Stimulated activated CD4-positive, alpha-beta T cell treated with anti-CD3 and anti-CD28 coated beads, Interleukin-12 subunit alpha, Interleukin-12 subunit beta, amount 100 ng/mL, for 4 hours (primary cell): ENCODE results near the gene NOP14.
"Not testable (repeated sequence)": the region's sequence is repeated elsewhere in the genome, so short reads cannot be mapped to it uniquely, and the experiment has no call there.

Experiments
- DNase-seq: peaks from one replicate; pipeline ENCODE4 v3.0.0-alpha.2; 2020

The NOP14 gene

DNA sequence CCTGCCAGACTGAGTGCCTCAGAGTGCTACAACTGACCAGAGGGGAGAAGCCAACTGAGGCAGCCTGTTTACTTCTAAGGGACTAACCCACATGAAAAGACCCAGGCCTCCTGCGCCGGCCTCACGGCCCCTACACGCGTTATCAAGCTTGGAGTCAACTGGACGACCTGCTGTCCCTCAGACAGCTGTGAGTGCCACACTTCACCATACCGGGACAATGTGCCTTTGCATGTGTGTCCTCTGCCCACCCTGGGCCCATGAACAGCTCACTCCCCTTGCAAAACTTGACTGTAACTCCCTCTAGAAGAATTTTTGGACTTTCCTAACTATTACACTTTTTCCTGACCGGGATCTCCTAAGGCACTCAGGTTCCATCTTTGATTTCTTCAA is 1.8 kb downstream of the NOP14 start:
- no peak for DNase-seq

DNA sequence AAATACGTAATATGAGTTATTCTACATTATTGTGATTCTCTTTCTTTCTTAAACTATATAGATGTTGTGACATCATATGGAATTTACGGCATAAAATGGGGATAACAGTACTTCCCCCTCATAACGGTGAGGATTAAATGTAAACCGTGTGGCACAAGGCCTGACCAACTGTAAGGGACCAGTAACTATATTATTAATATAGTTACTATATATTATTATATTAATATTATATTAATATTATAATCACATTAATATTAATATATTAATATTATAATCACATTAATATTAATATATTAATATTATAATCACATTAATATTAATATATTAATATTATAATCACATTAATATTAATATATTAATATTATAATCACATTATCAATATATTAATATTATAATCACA is 2.8 kb downstream of the NOP14 start:
- not testable (repeated sequence) for DNase-seq

DNA sequence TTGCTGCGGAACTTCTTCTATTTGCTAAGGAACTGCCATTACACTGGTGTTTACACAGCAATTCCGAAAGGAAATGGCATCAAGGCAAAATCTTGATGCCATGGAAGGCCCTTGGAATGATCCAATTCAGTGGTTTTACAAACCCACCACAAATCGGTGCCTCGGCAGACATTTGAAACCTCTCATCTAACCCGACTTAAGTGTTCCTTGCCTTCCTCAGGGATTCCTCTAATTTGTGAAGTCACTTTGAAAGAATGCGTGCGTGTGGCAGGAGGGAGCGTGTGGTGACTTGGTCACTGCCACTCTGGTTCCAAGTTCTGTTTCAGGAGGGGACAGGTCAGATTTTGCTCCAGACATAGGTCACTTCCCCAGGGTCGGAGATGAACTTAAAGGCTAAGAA is 4.8 kb downstream of the NOP14 start:
- no peak for DNase-seq

DNA sequence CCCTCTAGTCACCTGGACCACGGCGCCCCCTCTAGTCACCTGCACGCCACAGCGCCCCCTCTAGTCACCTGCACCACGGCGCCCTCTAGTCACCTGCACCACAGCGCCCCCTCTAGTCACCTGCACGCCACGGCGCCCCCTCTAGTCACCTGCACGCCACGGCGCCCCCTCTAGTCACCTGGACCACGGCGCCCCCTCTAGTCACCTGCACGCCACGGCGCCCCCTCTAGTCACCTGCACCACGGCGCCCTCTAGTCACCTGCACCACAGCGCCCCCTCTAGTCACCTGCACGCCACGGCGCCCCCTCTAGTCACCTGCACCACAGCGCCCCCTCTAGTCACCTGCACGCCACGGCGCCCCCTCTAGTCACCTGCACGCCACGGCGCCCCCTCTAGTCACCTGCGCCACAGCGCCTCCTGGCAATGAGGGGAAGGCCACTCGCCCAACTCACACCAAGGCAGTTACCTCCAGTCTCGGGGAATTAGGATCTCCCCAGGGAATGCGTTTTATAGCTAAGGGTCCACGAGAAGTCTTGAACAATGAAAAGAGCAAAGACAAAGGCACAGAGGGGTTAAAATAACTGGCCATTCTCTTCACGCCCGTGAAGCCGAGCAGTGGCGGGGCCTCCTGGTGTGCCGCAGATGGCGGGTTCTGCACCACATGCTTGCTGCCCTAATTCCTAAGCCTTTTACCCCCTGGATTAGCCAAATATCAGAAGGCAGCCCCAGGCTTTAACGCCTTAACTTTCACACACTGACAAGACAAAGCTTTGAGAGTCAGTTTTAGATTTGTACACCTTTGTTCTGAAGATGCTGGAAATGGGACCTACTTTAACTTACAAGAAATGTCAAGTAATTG is 7.8 kb downstream of the NOP14 start:
- not testable (repeated sequence) for DNase-seq

DNA sequence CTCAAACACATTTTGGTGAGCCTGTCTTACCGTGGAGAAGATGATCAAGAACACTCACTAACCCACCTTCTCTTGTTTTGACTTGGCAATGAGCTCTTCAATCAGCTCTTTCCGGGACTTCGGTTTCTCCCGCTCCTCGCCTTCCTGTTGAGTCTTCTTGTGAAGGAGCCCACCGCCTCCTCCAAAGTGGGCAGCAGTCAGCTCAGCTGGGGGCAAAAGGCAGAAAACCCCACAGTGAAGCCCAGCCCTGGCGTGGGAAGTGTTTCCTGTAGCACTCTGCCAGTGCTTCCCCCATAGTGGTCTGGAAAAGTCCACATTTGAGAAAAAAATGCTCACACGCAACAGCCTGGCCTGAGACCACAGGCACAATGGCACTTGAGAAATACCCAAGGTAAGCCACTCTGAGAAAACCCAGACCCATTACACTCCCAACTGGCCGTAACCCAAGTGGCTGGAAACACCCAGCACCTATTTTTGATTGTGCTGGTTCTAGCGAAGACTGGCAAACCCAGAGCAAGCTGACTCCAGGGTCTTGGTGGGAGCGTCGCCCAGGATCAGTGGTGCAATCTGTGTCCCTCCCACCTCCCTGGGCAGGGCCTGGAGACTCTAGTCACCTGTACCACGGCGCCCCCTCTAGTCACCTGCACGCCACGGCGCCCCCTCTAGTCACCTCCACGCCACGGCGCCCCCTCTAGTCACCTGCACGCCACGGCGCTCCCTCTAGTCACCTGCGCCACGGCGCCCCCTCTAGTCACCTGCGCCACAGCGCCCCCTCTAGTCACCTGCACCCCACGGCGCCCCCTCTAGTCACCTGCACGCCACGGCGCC is 8.6 kb downstream of the NOP14 start:
- peak; percentile 69 for DNase-seq

DNA sequence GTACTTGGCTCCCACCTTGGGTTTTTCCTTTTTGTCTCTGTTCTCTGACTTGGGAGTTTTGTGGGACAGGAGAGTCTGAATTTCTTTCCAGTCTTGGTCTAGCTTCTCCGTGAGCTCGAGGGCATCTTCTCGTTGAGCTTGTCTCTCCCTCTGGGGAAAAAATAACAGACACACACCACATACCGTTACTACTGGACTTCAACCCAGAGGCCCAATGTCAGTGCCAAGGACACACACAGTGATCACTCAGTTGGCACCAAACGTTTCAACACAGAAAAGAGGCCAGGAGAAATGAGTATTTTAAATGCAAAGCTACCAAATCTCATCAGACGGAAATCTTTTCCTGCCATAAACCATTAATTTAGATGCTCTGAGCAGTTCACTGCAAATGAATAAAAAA is 9.7 kb downstream of the NOP14 start:
- DNase-seq: no peak

DNA sequence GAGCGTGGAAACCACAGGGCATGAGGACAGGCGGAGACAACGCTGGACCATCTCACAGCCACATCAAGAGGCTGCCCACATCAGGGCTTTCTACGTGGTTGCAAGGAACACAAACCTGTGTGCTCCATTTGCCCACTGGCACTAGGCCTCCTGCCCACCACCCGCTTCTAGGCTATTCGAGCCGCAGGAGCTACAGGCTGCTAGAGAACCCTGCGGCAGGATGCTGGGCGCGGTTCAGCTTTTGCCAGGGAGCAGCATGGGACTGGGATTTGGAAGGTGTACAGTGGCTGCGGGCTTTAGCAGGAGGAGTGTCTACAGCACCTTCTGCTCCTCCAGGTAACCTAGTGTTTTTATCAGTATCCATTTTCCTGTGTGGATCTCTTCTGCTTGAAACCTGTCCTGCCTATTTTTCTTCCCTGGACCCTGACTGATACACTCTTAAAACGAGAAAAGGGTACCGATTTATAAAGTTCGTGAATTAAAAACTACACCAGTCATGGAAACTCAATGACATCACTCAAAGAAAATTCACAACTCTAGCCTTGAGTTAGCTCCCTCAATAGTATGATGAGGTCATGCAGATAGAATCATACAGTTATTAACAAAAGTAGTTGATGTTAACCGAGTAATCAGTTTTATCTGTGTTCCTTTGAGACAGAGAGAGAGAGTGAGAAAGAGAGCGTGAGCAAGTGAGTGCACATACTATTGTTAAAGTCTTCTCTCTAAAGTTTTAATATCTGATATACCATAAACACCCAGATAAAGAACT is 12.8 kb downstream of the NOP14 start:
- no peak for DNase-seq

DNA sequence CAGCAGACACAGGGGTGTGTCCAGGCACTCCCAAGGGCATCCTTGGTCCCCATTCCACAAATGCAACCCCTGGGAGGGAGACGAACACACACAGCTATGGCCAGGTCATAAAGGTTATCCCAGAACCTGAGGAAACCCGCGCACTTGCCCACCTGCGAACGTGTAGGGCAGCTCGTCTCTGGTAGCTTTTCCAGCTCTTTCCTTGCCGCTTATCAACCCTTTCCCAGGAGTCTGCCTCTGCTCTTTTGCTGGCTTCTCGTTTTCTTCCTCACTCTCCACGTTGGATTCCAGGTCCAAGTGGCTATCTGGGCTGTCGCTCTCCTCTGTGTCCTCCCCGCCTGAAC is 13.5 kb downstream of the NOP14 start:
- DNase-seq: no peak

DNA sequence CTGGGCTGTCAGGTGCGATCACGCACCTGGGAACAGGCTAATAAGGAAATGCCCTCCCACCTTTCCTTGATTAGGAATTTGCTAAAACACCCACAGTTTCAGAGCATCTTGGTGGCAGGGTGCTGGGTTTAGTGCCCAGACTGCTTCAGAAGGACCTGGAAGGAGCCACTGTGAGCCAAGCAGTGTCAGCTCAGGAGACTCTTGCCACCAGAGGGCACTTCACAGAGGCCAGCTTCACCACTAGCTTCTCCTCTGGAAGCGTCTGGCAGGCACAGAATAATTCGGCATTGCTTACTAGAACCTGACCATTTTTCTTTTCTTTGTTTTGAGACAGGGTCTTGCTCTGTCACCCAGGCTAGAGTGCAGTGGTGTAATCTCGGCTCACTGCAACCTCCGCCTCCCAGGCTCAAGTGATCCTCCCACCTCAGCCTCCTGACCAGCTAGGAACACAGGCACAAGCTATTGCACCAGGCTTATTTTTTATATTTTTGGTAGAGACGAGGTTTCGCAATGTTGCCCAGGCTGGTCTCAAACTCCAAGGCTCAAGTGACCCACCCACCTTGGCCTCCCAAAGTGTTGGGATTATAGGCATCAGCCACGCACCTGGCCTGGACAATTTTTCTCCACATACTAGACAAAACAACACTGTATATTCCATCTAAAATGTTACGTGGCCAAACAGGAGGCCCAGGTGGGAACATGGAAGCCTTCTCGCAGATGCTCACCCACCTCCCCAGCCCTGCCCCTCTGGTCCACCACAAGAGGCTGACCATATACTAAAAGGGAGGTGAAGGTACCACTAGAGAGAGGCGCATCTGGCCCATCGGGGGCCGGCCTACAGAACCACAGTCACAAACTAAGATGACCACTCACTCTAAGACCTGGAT is 14.1 kb downstream of the NOP14 start:
- DNase-seq: no peak

DNA sequence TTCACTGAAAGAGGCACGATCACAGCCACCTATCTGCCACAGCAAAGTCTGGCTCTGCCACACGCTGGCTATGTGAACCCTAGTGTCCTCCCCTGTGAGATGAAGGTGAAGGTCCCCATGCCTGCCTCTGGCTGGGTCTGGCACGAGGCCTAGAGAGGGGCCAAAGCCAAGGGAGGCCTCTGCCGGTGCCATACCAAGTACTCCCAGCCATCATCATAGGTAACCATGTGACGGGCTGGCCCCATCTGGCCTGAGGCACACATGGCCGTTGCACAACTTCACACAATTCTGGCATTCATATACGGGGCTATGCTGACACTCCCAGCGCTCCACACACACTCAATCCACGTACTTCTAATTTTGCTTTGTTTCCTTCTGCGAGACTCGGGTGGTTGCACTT is 15.3 kb downstream of the NOP14 start:
- no peak for DNase-seq

DNA sequence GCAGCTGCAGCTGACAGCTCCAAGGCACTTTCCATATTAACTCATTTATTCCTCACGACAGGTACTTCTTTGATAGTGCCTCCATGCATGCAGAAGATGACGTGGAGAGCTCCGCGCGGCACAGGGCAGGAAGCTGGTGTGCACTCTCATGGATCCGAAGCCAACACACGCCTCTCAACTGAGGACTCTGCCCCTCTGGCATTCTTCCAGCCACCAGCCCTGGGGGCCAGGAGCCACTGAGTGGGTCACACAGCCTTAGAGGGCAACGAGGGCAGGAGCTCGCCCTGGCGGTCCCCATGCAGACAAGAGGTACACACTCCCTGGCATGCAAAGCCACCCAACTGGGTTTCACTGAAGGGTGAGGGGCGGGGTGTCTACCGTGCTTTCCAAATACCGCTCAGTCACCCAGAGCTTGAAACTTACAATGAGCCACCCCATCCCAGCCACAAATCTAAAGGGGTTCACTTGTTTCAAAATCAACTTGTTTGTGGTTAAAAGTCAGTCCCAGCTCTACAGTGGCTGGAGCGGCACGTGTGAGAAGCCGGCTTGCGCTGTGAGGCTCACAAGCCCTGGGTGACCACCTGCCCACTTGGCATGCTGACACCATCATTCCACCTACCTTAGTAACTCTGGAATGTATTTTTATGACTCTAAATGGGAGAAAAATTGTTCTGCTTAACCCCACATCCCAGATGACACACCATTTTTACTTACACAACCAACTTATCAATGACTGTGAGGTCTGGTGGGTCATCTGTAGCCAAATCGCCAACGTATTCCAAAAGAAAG is 16.2 kb downstream of the NOP14 start:
- no peak for DNase-seq

DNA sequence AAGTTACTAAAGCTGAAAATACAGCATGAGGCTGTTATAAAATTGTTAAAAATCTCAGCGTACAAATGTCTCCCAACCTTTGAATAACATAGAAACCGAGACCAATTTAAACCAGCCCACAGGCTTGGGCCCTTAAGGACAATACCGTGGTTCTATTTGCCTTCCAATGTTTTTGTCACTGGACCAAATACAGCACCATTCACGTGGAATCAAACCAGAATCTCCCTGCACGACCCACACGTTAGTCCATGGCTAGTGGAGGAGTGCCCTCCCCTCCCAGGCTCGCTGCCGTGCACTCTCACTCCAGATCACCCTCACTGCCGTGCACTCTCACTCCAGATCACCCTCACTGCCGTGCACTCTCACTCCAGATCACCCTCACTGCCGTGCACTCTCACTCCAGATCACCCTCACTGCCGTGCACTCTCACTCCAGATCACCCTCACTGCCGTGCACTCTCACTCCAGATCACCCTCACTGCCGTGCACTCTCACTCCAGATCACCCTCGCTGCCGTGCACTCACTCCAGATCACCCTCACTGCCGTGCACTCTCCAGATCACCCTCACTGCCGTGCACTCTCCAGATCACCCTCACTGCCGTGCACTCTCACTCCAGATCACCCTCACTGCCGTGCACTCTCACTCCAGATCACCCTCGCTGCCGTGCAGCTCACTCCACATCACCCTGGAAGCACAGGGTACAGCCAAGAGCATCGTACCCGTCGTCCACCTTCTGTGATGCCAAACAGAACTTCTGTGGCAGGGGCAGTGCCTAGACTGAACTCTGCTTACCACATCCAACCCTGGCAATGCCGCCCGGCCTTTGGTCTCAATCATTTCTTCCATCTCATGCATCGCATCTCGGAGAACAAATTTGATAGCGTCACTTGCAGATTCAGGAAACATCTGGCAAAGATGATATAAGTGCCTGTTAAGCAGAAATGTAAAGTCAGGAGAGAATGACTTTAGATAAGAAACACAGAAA is 17.3 kb downstream of the NOP14 start:
- DNase-seq: not testable (repeated sequence)

DNA sequence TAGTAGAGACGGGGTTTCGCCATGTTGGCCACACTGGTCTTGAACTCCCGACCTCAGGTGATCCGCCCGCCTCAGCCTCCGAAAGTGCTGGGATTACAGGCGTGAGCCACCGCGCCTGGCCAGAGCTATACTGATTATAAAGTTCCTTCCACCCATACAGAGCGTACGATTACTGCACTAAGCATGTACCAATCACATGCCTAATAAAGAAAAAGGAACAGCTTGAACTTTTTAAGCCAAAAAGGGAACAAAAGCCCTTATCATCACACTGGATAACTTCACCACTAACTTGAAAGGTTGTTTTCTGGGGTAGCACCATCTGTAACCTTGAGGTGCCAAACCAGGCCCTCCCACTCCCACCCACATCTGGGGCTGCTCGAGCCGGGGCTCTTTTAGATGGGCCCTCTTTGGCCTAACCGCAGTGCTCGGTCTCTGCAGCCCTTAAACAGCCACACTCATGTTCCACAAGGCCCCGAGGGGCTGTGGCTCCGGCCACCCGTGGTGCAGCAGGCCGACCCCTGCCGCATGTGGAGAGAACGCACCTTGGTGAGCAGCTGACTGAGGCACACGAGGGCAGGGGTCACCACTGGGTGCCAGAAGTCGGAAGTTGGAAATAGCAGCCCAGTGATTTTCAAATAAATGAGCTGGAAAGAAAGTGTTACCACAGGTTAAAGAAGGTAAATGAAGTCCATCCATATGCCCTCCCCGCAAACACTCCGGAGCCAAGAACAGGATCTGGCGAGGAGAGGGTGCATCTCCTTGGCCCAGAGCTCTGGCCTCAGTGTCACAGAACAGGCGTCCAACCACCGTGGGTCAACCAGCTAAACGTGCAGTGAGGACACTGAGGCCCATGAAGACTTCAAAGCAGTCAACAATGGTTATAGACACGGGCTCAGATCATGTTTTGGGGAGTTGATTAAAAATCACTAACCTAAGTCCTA is 18.4 kb downstream of the NOP14 start:
- no peak for DNase-seq

DNA sequence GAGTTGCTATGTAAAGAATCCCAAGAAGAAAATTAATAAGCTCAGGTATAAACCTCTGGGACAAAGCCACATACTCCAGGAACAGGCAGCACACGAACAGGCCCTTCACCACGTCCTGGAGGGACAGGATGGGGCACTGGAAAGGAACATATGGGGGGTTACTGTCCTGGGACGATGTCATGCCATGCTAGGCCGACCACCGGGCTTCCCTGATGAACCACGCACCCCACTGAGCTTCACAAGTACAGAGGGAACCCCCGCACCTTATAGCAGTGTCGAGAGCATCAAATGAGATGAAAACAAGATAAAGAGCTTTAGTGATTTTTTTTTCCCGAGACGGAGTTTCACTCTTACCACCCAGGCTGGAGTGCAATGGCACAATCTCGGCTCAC is 19.1 kb downstream of the NOP14 start:
- no peak for DNase-seq

DNA sequence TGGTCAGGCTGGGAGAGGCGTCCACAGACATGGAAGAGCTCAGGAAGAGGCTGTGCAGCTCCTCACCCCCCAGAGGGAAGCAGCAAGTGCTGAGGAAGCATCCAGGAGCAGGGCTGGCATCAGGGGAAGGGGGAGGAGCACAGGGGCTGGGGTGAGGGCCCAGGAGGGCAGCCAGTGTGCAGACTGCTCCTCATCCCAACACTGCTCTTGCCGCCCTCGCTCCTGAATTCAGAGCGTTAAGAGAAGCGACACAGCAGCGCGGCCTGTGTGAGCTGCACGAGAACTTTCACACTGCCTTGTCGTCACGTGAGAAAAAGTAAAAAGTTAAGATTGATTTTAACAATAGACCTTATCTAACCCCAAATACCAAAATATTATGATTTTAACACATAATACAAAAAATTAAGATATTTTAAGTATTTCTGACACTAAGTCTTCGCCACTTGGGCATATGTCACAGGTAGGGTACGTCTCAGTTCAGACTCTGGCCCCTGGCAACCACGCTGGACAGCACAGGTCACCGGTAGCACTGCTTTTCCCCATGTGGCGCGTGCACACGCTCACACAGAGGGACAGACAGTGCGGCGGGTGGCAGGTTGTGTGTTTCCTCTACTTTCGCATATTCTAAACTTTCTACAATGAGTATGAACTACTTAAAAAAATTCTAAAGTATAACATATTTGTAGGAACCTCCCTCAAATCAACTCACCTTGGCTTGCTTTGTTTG is 19.7 kb downstream of the NOP14 start:
- DNase-seq: no peak

DNA sequence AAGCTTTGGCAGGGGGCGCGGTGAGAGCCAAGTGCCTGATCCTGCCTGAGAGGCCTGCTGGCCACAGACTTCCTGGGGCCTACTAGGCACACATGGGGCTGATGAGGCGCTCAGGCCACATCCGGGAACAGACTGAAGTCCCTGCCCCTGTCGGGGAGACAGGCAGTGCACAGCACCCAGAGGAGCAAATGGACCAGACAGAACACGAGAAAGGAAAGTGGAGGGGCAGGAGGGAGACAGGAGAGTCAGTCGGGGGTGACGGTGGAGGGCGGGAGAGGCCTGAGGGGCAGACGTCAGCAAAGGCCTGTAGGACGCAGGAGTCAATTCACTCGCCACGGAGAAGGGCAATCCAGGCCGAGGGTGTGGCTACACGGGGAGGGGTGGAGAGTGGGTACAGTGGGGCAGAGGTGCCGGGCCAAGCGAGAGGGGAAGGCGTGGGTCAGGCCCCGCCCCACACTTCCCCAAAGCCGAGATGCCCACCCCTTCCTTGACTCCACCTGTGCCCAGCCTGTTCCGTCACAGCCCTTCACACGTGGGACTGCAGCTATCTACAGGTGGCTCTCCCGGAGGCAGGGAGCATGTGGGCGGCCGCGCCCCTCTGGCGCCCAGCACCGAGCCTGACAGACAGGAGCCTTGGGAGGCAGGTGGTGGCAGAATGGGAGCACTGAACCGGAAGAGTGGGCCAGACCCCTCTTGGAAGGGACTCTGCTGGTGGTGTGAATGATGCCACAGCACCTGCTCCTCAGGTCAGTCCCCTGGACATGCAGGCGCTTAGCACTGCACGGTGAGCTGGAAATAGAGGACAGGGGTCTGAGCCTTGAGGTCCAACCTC is 20.5 kb downstream of the NOP14 start:
- DNase-seq: no peak

DNA sequence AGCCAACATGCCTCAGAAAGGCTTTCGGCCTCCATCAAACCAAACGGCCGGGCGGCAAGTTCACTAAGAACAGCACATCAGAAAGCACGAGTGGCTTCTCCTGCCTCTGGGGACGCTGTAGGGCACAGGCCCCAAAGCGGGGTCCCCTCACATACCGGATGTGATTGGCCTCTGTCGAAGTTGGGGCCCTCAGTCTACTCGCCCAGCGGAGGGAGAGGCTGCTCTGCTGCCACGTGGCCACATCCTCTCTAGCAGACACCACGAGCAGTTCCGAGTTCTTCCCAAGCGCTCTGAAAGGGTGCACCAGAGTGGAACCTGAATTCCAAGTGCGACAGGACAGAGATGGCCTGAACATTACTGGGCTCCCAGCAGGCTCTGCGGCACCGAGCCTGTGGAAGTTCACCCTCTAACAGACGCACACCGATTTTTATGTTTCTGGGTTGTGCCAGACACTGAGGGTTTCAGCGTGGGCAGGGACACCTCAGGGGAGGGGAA is 21.1 kb downstream of the NOP14 start:
- DNase-seq: no peak
